G401.6 (cell line): ENCODE measurements around the gene PNP.
"Not testable (repeated sequence)": the region's sequence is repeated elsewhere in the genome, so short reads cannot be mapped to it uniquely, and the experiment has no call there.

Experiments
- FAIRE-seq: peaks from 2 replicates; lab custom pipeline; 2012; peaks lifted over from hg19 to GRCh38; lab: Jason Lieb, UNC

Gene PNP

DNA sequence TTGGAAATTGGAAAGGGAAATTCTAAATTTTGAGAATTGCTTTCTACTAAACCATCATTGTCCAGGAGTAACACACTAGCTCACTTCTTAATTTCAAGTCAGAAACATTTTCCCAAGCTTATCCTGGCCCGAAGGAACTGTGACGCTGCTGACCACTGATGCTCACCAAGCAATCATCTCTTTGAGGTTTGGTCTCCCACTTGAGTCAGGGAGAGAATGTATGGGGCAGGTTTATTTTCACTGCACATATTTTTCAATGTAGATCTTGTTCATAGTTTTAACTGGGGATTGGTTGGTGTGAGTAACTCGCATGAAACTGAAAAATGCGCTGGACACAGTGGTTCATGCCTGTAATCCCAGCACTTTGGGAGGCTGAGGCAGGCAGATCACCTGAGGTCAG is 23.3 kb downstream of the PNP start:
- no peak for FAIRE-seq

DNA sequence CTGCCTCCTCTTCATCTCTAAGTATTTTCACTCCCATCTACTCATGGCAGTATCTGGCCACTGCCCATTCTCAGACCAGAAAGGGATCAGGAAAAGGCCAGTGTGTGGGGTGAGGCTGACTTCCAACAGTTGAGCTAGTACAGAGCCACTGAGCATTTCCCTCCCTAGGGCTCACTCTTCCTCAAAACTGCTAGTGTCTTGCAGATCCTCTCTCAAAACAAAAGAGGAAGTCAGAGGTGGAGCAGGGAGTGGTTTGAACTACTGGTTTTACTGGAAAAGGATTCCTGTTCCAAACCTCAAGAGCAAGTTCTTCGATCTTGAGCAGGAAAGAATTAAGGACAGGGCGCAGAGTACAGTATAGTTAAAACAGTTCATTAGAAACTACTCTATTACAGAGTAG is 24.4 kb downstream of the PNP start:
- no peak for FAIRE-seq

DNA sequence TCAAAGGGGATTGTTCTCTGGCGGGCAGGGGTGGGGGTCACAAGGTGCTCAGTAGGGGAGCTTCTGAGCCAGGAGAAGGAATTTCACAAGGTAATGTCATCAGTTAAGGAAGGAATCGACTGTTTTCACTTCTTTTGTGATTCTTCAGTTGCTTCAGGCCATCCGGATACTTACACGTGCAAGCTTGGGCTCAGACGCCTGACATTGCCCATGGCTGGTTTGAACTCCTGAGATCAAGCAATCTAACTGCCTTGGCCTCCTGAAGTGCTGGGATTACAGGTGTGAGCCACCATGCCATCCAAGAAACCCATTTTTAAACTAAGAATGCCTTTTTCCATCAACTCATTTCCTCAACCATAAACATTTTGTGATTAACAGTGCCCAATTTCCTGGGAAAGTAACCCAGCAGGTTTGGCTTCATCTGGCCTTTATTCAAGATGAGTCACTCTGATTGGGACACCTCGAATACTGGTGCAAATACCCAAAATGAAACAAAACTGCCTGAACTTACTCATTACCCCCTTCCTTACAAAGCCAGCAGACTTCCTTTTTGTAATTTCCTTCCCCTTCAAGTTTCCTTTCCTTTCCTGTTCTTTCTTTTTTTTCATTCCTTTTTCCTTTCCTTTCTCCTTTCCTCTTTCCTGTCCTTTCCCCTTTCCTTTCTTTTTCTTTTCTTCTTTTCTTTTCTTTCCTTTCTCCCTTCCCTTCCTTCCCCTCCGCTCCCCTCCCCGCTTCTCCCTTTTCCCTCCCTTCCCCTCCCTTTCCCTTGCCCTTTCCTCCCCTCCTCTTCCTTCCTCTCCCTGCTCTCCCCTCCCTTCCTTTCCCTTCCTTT is 25.9 kb downstream of the PNP start:
- FAIRE-seq: no peak

DNA sequence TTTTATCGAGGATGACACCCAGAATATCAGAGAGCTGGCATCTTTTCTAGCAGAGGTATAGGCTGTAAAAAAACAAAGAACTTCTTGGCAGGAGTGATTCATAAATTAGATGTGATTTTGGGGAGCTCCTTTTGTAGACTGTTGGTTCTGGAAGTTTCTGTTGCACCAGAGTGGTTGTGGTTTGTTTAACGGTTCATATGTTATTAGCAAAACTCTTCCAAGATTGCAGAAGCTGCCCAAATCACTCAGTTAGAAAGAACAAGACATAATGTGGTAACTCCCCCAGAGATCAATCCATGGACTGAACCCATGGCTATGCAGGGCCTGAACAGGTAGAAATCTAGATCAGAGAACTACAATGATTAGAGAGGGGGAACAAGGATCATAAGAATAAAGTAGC is 29.4 kb downstream of the PNP start:
- FAIRE-seq: no peak

DNA sequence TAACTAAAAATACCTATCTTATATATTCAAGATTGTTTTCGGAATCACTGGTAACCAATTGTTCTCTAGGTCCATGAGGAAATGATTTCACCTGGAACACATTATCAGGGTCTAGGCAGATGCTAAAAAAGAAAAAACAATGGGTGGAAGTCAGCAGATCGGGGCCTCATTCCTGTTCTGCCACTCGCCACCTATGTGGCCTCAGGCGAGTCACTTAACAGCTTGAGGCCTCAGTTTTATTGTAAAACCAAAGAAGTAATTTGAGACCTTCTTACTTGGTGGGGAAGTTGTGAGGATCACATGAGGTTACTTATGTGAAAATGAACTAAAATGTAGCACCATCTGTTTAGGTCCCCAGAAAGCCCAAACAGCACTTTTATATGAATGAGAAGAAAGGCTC is 29.9 kb downstream of the PNP start:
- no peak for FAIRE-seq

DNA sequence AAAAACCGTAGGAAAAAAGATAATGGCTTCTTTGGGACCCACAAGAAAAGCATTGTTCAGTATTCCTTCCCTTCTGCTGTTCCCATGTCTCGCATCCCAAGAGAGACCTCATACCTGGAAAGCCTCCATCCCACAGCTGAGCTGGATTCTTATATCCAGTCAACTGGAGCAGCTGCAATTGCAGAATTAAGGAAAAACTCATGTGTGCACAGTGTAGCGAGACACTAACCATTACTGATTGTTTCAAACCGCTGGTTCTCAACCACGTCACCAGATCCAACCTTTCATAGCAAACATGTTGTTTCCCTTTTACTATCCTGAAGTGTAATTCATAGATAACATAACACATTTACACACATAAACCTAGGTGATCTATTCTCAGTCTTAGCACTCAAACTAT is 30.7 kb downstream of the PNP start:
- FAIRE-seq: no peak

DNA sequence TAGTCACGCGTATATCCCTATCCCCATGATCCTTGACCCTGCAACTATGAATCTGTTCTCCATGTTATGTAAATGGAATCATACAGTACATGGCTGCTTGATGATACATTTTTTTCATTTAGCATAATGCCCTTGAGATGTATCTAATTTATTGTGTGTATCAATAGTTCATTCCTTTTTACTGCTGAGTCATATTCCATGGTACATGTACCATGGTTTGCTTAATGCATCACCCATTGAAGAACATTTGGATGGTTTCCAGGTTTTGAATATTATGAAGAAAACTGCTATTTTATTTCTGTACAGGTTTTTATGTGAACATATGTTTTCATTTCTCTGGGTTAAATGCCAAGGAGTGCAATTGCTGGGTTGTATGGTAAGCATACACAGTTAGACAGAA is 32.1 kb downstream of the PNP start:
- FAIRE-seq: no peak

DNA sequence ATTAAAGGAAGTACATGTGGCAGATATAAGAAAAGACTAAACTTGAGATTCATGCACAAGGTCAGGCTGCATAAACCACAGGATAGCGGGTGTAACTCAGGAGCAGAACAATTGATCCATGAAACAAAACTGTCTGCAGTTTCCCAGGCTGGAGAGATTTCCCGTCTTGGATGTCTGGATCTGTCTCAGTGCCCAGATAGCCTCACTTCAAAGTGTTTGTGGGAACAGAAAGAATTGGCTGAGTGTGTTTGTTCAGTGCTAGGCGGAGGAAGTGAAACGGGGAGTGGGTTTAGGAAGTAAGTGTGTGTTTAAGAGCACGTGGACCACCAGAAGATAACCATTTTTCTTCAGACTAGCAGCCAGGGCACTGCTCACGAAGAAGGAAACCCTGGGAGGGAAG is 34.7 kb downstream of the PNP start:
- no peak for FAIRE-seq

DNA sequence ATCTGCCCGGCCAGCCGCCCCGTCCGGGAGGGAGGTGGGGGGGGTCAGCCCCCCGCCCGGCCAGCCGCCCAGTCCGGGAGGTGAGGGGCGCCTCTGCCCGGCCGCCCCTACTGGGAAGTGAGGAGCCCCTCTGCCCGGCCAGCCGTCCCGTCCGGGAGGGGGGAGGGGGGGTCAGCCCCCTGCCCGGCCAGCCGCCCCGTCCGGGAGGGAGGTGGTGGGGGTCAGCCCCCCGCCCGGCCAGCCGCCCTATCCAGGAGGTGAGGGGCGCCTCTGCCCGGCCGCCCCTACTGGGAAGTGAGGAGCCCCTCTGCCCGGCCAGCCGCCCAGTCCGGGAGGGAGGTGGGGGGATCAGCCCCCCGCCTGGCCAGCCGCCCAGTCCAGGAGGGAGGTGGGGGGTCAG is 37.1 kb downstream of the PNP start:
- not testable (repeated sequence) for FAIRE-seq

DNA sequence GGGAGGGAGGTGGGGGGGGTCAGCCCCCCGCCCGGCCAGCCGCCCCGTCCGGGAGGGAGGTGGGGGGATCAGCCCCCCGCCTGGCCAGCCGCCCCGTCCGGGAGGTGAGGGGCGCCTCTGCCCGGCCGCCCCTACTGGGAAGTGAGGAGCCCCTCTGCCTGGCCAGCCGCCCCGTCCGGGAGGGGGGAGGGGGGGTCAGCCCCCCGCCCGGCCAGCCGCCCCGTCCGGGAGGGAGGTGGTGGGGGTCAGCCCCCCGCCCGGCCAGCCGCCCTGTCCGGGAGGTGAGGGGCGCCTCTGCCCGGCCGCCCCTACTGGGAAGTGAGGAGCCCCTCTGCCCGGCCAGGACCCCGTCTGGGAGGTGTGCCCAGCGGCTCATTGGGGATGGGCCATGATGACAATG is 37.5 kb downstream of the PNP start:
- not testable (repeated sequence) for FAIRE-seq

DNA sequence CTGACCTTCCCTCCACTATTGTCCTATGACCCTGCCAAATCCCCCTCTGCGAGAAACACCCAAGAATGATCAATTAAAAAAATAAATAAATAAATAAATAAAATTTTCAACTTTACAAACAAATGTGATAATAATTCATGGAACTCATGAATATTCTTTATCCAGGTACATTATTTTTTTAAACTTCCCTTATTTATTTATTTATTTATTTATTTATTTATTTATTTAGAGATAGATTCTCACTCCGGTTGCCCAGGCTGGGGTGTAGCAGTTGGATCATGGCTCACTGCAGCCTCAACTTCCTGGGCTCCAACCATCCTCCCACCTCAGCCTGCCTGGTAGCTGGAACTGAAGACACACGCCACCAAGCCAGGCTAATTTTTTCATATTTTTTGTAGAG is 38.3 kb downstream of the PNP start:
- not testable (repeated sequence) for FAIRE-seq

DNA sequence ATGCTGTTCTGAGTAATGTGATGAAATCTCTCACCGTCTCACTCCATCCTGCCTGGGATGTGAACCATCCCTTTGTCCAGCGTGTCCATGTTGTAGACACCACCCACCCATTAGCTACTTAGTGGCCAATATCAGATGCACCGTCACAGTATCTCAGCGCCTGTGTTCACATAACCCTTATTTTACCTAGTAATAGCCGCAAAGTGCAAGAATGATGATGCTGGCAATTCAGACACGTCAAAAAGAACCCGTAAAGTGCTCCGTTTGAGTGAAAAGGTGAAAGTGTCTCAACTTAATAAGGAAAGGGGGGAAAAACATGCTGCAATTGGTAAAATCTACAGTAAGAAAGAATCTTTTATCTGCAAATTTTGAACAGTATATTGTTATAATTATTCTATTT is 39.2 kb downstream of the PNP start:
- FAIRE-seq: no peak

DNA sequence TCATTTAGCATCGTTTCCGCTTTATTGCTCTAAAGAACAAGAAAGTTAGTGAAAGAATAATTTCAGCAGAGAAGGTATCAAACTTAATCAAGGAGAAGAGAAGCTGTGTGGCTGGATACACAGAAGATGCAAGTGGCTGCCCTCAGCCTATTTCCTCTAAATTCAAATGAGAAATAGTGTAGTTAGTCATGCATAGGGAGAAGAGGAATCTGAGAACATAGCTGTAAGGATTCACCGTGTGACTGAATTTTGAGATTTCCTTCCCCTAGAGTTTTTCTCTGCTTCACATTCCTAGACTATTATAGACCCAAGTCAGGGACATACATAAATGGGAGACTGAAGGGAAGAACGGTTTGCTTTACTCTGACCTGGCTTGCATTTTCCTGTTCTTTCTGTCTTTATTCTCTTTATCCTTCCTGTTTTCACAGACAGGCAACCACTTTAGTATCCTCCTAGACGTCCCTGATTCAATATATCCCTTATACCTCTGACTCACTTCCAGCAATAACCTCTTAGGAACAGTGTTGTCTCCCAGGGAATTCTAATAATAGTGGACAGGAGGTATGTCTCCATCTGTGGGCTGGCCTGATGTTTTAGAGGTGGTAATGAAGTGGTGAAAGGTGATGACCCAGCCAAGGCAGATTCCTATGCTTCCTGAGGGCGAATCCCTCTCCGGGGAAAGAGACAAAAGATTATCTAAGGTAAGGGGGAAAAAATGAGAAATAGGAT is 43.1 kb downstream of the PNP start:
- FAIRE-seq: no peak

DNA sequence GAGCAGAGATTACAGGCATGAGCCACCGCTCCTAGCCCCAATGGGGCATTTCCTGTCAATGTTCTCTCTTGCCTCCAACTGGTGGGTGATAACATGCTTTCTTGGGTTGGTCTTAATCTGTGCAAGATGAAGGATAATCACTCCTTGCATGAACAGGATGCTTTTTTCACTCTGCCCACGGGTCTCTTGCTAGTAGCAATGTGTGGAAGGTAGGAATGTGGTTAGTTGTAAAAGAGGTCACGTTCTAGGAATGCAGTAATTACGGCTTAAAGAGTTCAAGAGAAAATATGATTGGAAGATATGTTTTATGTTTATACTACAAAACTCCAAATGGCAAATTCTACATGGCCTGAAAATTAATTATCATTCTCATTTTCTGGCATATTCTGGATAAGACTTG is 46.6 kb downstream of the PNP start:
- no peak for FAIRE-seq

DNA sequence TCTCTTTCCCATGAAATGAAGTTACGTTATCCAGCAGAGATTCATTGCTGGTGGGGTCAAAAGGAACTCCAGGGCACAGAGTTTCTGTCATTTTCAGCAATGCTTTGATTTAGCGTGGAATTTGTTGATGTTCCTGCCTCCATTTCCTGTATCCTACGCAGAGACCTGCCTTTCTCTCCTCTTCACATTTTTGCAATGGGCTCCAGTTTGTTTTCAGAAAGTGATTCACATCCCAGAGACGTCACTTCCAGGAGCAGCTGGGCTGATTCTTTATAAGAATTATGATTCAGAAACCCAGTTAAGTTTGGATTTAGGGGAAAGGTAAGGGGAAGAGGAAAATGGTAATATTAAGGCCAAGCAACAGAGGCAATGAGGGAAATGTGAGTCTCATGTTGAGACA is 47.7 kb downstream of the PNP start:
- no peak for FAIRE-seq

DNA sequence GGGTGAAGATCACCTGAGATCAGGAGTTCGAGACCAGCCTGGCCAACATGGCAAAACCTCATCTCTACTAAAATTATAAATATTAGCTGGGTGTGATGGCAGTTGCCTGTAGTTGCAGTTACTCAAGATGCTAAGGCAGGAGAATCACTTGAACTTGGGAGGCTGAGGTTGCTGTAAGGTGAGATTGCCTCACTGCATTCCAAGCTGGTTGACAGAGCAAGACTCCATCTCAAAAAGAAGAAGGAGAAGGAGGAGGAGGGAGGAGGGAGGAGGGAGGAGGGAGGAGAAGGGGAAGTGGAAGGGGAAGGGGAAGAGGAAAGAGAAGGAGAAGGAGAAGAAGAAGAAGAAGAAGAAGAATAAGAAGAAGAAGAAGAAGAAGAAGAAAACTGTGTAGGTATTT is 53.1 kb downstream of the PNP start:
- FAIRE-seq: no peak

DNA sequence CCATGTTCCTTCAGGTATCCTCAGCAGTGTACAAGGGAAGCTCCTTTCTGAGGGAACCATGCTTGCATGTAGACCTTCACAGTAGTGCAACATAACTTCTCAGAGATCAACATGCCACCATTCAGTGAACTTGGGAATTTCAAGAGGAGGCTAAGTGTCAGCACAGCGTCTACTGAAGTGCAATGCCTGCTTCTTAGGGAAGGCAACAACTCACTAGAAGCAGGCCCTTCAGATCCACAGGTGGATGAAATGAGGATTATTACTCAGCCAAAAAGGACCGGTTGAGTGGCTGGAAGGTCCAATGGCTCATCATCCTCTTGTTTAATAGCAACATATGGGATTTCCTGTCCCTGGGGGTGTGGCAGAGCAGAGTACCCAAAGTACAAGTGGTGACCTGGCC is 54.8 kb downstream of the PNP start:
- no peak for FAIRE-seq
